GM18907 (cell line): Measurements from ENCODE around the gene EVI5.
"Not testable (repeated sequence)": the region's sequence is repeated elsewhere in the genome, so short reads cannot be mapped to it uniquely, and the experiment has no call there.

Experiments
- ATAC-seq: cut with Tn5 transposase; IDR thresholded peaks from one replicate; pipeline ENCODE4 v1.9.1; 2021; ENCODE audit warnings: mild to moderate bottlenecking, moderate library complexity; ENCODE audit not compliant: unreplicated experiment

The EVI5 gene

DNA sequence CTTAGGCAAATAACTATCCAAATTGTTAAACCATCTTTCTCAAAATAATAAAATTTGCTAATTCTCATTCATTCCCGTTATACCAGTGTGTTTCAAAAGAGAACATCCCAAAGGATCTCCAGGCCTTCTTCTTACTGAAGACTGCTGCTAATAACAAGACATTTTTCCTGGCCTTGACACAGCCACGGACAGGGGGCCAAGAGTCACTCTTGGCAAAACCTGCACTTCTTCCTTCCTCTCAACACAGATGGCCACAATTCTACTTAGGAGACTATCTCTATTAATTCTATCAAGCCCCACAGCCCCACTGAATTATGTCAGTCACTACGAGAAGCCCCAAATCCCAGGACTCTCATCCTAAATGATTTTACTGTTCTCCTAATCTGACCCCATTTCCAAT lies 86.0 kb downstream of the EVI5 start:
- no peak for ATAC-seq

DNA sequence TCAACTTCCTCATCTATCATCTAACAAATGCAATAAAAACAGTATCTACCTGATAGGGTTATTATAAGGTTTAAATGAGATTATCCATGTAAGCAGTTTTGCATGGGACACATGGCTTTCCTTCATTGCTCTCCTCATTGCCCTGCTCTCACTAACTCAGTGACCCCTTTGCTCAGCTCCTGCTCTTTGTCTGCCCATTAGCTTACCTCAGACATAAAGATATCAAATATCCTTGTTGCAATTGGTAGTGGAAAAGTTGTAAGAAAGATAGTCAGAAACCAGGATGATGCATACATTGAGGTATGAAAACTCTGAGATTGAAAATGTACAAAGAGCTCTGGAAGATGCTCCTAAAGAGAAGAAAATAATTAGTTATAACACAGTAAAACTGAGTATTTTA lies 89.8 kb downstream of the EVI5 start:
- no peak for ATAC-seq

DNA sequence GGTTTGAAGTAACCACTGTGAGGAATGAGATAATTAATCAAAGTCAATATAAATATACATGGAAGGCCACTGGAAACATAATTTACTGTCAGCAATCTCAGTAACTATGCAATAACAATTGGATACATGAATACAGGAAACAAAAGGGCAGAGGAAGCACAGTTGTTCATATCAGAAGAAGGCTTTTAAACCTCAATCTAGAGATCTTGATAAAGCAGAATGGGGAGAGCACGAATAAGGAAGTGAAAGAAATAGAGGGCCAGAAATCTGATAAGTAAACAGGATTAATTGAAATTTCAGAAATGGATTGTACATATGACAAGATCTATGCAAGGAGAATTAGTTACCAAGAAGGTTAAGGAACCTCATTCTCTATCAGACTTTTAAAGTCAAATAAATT lies 93.0 kb downstream of the EVI5 start:
- ATAC-seq: no peak

DNA sequence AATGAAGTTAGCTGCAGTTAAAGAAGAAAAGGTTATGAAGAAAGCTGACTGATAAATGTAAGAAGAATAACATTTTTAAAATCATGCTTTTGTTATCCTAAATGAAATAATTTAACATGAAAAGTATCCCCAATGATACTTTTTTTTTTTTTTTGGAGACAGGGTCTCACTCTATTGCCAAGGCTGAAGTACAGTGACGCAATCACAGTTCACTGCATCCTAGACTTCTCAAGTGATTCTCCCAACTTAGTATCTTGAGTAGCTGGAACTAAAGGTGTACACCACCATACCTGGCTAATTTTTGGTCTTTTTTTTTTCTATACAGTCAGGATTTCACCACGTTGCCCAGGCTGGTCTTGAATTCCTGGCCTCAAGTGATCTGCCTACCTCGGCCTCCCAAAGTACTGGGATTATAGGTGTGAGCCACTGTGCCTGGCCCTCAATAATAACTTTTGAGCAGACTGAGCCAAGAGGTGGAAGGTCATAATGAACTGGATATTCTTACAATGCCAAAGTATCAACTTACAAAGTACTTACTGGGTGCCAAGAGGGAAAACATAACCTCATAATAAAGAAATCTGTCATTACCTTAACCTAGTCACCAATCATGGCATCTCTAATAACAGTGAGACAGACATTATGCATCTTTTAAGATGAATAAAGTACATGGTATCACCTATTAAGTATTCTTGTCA lies 94.5 kb downstream of the EVI5 start:
- no peak for ATAC-seq

DNA sequence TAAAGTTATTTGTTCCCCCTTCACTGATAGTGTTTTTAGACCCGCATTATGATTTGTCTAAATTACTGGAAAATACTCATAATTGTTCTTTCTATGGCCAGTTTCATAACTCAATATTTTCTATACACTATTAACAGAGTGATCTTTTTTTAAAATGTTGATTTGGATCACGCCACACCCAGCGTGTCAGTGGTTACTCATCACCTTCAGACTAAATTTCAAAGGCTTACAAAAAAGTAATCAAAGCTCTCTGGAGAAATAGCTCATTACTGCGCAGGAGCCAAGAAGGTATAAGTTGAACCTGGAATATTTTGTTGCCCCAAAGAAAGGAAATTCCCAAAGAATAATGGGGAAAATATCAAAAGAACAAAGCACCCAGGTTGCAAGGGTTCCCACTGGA lies 104.9 kb downstream of the EVI5 start:
- ATAC-seq: no peak

DNA sequence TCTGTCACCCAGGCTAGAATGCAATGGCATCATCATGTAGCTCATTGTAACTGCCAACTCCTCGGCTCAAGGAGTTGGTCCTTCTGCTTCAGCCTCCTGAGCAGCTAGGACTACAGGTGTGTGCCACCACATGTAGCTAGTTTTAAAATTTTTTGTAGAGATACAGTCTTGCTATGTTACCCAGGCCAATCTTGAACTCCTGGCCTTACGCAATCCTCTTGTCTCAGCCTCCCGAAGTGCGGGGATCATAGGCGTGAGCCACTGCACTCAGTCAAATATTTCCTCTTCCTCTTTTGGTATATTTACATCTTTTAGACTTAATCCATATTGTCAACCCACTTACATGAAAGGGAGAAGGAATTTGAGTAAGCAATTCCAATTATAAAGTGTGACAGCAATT lies 121.1 kb downstream of the EVI5 start:
- no peak for ATAC-seq

DNA sequence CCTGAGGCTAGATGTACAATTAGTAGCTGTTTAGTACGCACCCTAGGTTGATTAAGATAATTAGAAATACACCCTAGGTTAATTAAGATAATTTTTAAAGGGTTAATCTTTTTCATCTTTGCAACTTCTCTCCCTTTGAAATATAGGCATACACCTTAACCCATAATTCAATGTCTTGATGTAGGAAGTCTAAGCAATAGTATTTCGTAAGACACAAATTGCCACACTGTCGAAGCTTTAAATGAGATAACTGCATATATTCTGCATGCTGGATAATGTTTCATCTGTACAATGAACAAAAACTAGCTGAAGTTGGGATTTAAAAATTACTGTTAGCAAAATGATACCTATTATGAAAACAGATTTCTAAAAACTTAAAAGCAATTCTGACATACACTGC lies 122.9 kb downstream of the EVI5 start:
- no peak for ATAC-seq

DNA sequence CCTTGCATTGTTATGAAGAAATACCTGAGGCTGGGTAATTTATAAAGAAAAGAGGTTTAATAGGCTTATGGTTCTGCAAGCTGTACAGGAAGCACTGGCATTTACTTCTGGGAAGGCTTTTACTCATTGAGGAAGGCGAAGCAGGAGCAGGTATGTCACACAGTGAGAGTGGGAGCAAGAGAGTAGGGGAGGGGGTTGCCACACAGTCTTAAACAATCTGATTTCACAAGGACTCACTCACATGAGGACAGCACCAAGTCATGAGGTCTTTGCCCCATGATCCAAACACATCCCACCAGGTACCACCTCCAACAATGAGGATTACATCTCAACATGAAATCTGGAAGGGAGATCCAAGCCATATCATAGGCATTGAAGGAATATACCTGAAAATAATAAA lies 127.2 kb downstream of the EVI5 start:
- ATAC-seq: no peak

DNA sequence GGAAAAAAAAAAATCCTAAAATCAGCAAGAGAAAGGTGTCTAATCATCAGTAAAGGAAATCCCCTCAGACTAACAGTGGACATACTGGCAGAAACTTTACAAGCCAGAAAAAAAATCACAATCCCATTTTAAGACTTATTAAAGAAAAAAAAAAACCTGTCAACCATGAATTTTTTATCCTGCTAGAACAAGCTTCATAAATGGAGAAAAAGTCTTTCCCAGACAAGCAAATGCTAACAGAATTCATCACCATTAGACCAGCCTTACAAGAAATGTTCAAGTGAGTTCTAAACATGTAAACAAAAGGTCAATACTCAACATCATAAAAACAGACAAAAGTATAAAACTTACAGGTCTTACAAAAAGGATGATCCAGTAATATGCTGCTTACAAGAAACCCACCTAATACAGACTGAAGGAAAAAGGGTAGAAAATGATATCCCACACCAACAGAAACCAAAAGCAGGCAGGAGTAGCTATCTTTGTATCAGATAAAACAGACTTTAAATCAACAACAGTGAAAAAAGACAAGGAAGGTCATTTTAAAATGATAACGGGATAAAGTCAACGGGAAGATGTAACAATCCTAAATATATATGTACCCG lies 129.6 kb downstream of the EVI5 start:
- no peak for ATAC-seq

DNA sequence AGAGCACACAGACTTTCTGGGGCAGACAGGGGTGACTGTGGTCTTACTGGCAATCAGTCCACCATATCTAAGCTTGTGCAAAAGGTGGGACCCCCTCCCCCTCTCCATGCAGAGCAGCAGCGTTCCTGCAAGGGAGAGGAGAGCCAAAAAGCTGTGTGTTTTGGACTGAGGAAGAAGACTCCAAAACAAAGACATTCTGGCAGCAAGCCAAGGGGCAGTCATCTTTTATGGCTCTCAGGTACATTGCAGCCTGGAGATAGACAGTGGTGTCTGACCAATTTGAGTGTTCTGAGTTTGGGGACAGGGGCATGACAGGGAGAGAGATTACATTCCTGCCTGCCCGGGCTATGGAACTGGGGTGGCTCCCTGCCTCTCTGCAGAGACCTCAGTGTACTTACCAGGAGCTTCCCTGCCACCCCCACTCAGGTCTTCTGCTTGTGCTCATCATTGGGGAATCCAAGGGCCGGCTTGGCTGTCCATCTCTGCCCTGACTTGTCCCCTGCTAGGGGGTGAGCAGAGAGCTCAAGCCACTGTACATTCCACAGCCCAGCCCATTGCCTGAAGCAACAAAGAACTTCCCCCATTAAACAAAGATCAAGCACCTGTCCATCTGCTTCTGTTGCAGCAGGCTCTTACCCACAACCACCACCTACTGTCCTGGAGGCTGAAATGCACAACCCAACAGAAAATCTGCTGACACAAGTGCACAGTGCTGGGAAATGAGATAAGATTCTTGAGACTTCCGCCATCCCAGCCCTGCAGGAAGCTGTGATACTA lies 131.1 kb downstream of the EVI5 start:
- ATAC-seq: no peak

DNA sequence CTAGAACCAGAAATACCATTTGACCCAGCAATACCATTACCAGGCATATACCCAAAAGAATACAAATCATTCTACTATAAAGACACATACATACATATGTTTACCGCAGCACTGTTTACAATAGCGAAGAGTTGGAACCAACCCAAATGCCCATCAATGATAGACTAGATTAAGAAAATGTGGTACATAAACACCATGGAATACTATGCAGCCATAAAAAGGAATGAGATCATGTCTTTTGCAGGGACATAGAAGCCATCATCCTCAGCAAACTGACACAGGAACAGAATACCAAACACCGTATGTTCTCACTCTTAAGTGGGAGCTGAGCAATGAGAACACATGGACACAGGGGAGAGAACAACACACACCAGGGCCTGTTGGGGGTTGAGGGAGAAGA lies 144.2 kb downstream of the EVI5 start:
- ATAC-seq: not testable (repeated sequence)

DNA sequence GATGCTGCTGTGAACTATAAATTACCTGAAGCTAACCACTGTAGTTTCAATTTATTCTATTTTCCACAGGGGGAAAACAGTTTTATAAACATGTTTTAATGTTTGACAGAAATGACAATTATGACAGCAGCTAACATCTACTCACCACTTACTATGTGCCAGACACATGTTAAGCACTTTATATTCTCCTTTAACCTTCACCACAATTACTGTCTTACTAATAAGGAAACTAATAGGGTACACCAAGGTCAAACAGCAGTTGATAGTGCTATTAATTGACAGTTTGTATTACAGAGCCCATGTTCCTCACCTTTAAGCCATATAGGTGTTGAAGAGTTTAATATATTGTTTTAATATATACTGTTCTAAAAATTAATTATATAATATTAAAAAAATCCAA lies 146.4 kb downstream of the EVI5 start:
- no peak for ATAC-seq

DNA sequence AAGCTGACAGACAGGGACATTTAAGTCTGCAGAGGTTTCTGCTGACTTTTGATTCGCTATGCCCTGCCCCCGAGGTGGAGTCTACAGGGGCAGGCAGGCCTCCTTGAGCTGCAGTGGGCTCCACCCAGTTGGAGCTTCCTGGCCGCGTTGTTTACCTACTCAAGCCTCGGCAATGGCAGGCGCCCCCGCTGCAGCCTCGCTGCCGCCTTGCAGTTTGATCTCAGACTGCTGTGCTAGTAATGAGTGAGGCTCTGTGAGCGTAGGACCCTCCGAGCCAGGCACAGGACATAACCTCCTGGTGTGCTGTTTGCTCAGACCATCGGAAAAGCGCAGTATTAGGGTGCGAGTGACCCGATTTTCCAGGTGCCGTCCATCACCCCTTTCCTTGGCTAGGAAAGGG lies 149.7 kb downstream of the EVI5 start:
- ATAC-seq: not testable (repeated sequence)

DNA sequence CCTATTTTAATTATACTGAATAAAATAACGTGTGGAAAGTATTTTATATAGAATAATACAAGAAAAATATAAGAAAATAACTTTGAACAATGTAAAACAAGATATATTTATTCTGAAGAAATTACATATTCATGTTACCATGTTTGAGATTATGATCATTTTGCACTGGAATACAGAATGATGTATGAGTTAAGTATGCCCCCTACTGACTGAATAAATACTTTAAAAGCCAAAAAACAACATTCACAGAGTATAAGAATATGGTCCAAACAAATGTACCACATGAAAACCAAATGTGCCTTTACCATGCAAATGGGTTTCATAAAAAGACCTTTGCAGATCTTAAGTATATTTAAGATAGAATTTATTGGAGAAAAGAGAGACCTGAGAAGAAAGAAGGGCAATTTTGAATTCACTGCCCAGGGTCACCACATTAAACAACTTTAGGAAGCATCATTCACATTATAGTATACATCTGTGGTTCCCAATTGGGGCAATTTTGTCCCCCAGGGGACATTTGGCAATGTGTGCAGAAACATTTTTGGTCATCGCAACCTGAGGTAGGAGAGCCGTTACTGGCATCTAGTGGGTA lies 161.6 kb downstream of the EVI5 start:
- peak; percentile 59 for ATAC-seq

DNA sequence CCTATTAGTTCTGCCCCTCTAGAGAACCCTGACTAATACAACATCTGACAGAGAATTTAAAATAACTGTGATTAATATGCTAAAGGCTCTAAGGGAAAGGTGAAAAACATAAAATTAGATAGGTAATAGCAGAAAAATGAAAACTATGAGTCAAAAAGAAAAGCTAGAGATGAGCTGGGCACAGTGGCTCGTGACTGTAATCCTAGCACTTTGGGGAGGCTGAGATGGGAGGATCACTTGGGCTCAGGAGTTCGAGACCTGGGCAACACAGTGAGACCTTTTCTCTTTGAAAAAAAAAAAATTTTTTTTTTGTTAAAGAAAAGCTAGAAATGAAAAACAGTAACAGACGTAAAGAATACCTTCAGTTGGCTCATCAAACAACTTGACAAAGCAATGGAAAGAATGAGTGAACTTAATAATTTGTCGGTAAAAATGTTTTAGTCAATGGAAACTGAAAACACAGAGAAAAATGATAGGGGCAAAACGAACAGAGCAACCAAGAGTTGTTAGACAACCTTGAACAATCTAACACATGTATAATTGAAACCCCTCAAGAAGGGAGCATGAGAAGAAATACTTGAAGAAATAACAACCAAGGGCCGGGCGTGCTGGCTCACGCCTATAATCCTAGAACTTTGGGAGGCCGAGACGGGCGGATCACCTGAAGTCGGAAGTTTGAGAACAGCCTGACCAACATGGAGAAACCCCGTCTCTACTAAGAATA lies 165.3 kb downstream of the EVI5 start:
- no peak for ATAC-seq

DNA sequence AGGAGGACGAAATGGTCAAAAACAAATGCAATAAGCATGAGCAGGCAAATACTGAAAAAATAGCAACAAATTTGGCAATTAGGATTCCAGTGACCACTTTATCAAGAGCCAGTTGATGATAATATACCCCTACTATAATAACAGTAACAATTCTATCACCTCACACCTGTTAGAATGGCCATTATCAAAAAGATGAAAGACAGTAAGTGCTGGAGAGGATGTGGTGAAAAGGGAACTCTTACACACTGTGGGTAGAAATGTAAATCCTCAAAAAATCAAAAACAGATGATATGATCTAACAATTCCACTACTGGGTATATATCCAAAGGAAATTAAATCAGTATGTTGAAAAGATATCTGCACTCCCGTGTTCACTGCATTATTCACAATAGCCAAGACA lies 183.9 kb downstream of the EVI5 start:
- ATAC-seq: no peak

DNA sequence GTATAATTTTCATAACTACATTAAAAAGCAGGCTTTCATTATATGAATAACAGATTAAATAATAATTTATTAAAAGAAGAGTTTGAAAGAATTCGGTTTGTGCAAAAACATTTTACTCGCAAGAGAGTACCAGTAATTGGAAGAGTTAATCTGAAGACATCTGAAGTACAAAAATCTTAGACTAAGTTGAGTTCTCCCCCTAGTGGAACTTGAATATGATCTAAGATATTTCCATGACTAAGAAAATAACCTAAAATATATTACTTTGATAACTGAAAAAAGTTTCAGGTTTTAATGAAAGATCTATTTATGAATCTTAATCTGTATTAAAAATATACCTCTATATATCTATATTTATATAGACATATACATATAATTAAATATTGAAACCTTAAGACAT lies 185.7 kb downstream of the EVI5 start:
- peak; percentile 60 for ATAC-seq

DNA sequence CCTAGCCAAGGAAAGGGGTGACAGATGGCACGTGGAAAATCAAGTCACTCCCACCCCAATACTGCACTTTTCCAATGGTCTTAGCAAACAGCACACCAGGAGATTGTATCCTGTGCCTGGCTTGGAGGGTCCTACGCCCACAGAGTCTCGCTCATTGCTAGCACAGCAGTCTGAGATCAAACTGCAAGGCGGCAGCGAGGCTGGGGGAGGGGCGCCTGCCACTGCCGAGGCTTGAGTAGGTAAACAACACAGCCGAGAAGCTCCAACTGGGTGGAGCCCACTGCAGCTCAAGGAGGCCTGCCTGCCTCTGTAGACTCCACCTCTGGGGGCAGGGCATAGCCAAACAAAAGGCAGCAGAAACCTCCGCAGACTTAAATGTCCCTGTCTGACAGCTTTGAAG lies 195.5 kb downstream of the EVI5 start:
- not testable (repeated sequence) for ATAC-seq

DNA sequence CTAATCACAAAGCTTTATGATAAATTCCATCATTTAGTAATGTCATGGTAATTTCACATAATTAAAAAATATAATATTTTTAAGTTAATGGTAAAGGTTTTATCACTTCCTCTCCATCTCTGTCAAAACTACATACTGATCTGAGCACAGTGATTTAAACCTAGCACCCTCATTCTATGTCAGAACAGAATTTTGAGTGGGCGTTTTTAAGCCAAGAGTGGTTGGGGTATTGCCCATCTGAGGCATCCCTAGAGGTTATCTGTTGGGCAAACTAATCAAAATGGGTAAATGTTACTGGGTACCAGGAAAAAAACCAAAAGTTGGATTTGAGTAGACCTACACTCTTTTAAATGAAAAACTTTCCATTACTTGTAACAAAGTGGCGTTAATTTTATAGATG lies 197.5 kb downstream of the EVI5 start:
- ATAC-seq: peak; percentile 38

DNA sequence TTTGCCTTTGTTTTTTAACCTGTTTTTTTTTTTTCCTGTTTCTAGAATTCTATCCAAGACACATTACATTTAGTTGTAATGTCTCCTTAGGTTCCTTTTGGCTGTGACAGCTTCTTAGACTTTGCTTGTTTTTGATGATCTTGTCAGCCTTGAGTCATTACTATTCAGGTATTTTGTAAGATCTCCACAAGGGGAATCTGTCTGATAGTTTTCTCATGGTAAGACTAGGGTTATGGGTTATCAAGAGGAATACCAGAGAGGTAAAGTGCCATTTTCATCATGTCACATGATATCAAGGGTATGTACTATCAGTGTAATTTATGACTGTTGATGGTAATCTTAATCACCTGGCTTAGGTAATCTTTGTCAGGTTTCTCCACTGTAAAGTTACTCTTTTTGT lies 199.1 kb downstream of the EVI5 start:
- no peak for ATAC-seq

DNA sequence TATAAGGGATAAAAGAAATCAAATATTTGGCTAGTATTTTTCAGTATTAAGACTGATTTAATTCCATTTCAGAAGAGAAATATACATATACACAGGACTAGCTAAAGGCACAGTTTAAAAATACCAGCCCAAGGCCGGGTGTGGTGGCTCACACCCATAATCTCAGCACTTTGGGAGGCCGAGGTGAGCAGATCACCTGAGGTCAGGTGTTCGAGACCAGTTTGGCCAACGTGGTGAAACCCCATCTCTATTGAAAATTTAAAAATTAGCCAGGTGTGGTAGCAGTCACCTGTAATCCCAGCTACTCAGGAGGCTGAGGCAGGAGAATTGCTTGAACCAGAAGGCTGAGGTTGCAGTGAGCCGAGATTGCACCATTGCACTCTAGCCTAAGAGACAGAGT lies 200.1 kb downstream of the EVI5 start:
- peak; percentile 23 for ATAC-seq
